GM20000 (cell line): Measurements from ENCODE around the gene CARS2.
A peak's percentile ranks its signal among the peaks of the same experiment; 100 is the strongest.
"Not testable (repeated sequence)": the region's sequence is repeated elsewhere in the genome, so short reads cannot be mapped to it uniquely, and the experiment has no call there.

Source experiments
- DNase-seq: peaks from one replicate; pipeline ENCODE4 v3.0.0; 2012; ENCODE audit warnings: low spot score
- TF ChIP-seq, protein P1 (sequence below): IDR thresholded peaks from 2 replicates; pipeline ENCODE4 v1.5.1; 2012; ENCODE audit warnings: mild to moderate bottlenecking, control low read depth; ENCODE audit errors: extremely low read depth, missing control alignments

The CARS2 gene

DNA sequence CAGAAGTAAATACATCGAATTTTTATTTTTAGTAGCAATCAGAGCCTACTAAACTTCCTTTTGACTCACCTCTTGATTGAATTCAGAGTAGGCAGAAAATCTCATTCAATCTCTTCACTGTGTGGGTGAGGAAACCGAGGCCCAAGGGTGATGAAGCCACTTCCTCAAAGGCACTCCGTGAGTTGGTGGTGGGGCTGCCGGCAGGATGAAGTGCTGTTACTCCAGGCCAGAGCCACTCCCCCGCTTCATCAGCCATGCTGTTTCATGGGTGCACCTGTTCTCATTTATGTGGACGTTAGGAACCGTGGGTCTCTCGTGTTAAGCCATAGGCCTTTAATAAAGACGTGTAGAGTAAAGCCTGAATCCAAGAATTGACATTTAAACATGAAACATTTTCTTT is 20.8 kb upstream of the CARS2 start:
- TF ChIP-seq, protein P1, sequence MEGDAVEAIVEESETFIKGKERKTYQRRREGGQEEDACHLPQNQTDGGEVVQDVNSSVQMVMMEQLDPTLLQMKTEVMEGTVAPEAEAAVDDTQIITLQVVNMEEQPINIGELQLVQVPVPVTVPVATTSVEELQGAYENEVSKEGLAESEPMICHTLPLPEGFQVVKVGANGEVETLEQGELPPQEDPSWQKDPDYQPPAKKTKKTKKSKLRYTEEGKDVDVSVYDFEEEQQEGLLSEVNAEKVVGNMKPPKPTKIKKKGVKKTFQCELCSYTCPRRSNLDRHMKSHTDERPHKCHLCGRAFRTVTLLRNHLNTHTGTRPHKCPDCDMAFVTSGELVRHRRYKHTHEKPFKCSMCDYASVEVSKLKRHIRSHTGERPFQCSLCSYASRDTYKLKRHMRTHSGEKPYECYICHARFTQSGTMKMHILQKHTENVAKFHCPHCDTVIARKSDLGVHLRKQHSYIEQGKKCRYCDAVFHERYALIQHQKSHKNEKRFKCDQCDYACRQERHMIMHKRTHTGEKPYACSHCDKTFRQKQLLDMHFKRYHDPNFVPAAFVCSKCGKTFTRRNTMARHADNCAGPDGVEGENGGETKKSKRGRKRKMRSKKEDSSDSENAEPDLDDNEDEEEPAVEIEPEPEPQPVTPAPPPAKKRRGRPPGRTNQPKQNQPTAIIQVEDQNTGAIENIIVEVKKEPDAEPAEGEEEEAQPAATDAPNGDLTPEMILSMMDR = no peak
- peak; percentile 45 for DNase-seq

DNA sequence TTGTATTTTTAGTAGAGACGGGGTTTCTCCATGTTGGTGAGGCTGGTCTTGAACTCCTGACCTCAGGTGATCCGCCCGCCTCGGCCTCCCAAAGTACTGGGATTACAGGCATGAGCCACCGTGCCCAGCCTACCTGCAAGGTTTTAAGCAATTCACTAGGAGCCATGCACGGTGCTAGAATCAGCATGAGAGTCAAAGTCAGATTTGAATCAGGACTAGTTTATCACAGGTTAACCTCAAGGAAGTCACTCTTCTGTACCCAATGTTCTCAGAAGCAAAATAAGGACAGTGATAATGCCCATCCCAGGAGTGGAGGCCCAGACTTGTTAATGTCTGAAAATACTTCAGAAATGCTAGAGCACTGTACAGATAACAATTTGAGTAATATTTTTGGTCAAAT is 20.2 kb upstream of the CARS2 start:
- DNase-seq = not testable (repeated sequence)

DNA sequence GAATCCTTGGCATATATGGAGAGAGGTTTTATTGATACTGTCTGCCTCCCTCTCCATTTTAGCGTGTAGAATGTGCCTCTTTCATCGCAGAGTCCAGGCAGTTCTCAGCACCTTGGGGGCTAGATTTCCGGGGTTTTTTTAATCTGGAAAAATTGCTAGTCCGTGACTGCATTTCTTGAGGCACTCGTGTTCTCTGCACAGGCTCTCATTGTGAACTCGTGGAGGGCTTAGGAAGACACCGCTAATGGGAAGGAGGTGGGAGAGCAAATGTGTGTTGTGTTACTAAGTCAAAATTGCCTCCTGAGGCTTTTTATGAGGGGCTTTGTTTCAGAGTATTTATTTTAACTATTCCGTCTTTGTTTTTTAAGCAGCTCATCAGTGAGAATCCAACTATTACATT is 17.7 kb upstream of the CARS2 start:
- TF ChIP-seq, protein P1 = no peak
- DNase-seq = no peak

DNA sequence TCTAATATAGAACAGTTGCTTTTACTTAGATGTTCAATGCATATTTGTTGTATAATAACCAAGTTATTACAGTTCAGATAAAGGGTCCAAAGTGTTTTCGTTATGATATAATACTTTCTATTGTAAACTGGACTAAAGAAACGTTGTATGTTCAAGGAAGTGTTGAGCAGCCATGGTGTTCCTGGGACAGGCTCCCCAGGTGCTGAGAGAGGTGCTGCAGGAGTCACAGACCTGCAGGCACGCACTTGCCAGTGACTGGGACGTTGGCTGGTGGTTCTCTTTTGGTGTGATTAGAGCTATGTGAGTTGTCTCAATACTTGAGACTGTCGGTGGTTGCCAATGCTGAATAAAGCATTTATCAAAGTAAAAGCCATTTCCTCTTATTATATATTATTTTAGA is 17.1 kb upstream of the CARS2 start:
- DNase-seq = no peak
- TF ChIP-seq, protein P1 = no peak

DNA sequence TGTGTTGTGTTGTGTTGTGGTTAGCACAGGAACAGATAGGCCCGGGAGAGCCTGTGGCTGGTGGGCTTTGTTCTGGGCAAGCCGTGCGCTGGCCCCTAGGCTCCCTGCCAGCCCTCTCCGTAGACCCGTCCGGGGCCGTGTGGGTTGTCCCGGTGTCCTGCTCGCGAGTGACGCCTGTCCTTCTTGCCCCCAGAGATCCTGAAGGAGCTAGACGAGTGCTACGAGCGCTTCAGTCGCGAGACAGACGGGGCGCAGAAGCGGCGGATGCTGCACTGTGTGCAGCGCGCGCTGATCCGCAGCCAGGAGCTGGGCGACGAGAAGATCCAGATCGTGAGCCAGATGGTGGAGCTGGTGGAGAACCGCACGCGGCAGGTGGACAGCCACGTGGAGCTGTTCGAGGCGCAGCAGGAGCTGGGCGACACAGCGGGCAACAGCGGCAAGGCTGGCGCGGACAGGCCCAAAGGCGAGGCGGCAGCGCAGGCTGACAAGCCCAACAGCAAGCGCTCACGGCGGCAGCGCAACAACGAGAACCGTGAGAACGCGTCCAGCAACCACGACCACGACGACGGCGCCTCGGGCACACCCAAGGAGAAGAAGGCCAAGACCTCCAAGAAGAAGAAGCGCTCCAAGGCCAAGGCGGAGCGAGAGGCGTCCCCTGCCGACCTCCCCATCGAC is 13.3 kb upstream of the CARS2 start:
- TF ChIP-seq, protein P1 = no peak
- DNase-seq = no peak

DNA sequence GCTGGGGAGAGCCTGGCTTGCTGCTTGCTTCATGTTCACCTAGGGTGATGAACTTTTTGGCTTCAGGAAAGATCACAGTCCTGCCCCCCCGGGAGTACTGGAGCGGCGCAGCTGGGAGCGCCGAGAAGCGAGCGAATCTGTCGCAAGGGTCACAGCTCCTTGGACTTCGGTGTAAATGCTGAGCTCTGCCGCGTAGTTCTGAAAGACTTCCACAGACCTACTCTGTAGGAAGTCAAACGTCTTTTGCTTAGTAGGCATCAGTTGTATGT is 10.3 kb upstream of the CARS2 start:
- TF ChIP-seq, protein P1 = no peak
- DNase-seq = no peak

DNA sequence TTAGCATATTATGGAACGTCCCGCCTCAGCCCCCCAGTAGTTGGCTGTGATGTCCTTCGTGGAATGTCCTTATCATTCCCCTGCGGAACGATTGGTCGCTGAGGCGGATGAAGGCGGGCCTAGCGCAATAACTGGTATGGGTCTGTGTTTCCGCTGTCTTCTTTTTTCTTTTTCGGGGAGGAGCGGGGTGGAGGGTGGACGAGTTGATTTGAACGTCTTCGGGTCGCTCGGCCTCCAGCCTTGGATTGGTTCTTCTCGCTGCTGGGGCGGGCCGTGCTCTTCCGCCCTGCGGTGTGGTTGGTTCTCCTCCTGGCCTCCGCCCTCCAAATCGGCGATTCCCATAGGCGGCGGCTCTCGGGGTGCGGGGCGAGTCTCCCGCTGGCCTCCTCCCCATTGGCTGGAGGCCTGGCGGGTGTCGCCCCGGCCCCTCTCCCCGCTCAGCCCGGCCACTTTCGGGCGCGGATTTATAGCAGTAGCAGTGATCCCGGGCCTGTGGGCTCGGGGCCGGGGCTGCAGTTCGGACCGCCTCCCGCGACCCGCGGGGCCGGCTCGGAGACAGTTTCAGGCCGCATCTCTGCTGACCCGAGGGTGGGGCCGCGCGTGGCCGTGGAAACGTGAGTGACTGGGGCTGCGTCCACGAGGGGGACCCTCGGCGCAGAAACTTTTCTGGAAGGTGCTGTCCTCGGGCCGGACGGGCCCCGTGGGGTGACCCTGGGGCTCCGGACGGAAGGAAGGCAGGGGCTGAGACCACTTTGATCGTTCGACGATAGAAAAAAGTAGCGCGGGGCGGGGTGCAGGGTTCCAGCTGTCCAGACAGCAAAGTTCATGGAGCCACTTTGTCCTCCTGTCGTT is 9.7 kb upstream of the CARS2 start:
- DNase-seq = peak; percentile 98
- TF ChIP-seq, protein P1 = no peak
